ENCODE data around the gene DAB1.

DAB1 gene

DNA sequence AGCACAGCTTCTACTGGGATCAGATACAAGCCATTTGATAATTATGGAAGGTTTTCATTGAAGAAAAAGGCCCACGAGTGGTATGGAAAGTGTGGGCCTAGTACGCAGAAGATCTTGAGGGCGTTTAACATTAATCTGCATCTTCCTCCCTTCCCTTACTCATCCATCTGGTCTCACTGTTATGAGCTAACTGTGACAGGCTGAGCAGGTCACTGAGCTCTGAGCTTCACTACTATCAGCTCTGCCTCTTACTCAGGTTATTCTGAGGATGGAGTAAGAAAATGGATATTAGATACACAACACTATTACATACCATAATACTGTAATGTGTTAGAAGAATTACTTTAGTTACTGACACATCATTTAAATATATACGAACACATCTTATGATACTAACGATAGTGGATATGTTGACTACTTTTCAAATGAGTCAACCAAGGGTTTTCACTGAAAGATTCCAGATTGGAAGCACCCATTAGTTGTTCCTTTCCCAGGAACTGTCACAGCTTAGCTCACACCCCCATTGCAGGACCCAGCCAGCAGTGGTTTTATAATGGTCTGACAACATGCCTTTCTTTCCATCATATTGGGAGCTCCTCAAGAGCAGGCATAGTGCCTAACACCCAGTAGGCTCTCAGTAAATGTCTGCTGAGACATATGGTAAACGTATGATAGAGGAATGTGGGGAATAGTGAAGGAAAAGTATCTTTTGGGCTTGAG, 360.3 kb downstream of the DAB1 start:
- no peak for DNase-seq

DNA sequence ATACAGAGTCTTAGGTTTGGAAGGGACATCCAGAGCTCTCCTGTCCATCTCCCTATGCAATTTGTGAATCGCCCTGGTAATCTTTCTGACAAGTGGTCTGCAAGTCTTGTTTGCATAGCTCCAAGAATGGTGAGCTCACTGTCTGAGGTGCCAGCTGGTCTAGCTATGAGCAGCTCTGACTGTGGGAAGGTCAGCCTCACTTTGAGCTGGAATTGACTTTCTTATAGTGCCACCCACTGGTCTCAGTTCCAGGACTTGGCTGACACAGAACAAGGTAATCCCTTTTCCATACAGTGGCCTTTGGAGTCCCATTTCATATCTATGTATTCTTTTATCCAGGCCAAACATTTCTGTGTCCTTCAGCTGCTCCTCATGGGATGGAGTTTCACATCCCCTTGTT, 362.5 kb downstream of the DAB1 start:
- no peak for DNase-seq

DNA sequence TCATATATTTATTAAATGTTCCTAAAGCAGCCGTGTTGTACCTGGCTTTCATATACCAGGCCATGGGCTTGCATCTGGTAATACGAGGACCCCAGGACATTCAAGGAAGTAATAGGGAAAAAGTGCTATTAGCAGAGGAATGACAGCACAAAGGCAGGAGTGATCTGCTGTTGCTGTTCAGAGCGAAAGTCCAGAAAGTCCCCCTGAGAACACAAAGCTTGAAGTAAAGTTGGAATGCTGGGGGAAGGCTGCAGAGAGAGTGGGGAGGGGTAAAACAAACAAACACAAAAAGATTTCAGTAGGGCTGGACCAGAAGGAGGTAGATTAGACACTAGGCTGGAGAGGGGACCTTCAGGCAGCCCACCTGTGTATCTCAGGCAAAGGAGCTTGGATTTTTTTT, 363.4 kb downstream of the DAB1 start:
- DNase-seq: no peak

DNA sequence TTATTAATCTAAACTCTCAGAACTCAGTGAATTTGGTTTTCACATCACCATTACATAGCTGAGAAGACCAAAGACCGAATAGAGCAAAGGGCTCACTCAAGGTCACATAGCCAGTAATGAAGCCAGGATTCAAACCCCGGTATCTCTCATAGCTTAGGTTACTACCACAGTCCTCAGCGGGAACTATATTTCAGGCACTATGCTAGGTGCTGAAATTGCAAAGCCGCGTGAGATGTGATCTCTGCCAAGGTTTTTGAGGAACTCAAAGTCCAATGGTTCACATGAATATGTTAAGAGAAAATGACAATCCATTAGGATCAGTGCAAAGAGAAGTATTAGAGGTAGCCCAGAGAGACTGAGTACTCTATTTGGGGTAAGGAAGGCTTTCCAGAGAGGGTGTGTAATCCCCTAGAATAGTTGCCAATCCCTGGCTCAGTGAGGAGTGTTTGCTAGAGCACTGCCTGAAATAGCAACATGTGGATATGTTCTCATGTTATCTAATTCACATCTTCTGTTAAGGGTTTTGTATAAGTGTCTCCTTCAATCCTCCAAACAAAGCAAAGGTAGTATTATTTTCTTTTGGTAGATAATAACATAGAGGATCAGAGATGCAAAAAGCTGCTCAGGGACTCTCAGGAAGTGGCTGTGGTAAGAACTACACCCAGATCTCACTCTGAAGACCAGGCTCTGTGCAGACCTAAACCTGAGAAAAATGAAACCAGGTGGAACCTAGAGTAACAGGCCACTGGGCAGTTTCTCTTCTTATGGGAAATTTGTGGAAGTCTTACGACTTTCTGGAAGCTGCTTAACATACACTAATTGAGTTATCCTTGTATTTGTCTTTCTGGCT, 365.0 kb downstream of the DAB1 start:
- no peak for DNase-seq

DNA sequence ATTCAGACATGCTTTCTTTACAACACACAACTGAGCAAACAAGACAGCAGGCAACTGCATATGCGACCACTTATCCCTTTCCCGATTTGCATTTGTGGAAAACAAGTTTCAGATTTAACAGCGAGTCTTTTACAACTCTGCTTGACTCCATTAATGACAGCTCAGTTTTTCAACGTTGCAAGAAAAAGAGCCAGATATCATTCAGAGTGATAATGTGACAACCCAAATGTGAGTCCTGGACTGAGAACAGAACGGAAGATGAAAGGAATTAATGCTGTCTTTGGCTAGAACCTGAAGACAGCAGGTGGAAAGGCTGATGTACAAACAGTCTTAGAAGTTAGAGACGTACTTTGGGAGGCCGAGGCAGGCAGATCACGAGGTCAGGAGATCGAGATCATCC, 375.0 kb downstream of the DAB1 start:
- no peak for DNase-seq

DNA sequence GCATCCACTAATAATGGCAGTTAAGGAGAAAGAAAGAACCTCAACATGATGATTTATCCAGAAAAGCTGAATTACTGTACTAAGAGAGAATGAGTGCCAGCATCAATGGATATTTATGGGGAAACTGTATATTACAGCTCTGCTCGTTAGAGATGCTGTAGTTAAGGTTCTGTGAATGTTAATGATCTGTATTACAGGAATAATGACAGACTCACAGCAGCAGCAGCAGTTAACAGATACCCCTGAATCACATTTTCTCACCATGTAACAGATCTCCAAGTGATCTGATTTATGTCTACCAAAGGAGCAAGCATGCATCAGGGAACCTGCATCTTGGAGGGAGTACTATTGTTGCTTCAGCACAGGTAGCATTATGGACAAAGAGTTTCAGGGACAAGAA, 377.4 kb downstream of the DAB1 start:
- DNase-seq: no peak

DNA sequence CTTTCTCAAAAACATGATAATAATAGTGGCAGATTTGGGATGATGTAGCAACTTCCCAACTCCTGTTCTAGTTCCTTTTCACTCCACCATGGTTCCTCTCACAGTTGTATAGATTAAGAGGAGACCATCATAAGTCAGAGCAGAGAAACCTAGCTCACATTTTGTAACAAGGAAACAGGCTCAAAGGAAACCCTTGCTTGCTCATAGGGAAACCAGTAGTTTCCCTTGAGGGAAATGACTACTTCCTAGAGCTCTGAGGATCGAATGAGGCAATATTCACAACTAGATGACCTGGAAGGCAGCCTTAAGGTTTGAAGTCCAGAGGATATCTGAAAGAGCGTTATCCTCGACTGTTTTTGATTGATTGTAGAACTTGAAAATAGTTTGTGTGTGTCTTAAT, 382.0 kb downstream of the DAB1 start:
- no peak for DNase-seq

DNA sequence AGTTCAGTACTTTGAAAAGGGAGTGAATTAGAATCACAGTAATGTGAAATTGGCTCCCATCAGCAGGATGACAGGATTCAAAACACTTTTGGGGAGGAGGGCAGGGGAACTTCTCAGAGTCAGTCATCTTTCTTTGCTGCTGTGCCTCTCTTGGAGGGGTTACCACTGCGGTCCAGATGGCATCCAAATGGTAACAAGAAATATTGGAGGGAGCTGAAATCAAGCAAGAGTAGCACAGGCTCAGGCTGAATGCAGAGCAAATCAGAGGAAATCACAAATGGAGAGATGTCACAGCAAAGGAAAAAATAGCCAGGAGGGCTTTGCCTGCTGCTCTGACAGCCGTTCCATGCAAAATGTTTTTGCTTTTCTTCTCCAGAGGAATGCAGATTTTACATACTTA, 383.0 kb downstream of the DAB1 start:
- DNase-seq: no peak

DNA sequence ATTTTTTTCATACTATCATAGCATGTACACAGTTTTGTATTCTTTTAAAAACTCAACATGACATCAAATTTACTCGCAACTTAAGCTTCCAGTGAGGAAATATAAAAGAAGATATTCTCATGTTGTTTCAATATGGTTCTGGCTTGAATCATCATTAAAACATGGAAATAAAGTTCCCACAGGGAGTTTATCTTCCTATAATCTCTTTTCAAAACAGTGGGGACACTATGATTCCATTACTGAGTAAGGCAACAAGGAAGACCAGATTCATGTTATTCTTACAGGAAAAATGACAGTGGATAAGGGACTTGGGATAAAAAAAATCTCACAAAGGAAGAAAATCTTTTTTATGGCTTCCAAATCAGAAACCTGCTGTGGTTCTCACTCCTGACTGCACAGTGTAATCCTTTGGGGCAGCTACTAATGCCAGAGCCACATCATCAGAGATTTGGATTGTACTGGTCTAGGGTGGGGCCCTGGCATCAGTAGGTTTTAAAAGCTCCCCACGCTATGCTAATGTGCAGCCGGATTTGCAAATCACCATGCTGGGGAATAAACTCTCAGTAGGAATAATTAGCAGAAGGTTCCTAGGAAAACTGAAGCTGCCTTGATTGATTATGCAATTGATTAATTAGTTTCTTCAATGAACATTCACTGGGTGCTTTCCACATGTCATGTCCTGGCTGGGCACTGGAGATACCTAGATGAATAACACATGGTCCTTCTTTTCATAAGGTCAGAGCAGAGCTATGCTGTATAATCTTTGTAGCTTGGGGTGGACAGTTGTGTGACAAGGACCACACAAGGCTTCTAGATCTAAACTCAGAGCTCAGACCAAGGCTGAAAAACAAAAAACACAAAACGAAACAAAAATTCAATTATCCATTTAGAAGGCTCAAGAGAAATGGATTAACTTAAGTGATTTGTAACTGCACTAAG, 386.9 kb downstream of the DAB1 start:
- DNase-seq: no peak

DNA sequence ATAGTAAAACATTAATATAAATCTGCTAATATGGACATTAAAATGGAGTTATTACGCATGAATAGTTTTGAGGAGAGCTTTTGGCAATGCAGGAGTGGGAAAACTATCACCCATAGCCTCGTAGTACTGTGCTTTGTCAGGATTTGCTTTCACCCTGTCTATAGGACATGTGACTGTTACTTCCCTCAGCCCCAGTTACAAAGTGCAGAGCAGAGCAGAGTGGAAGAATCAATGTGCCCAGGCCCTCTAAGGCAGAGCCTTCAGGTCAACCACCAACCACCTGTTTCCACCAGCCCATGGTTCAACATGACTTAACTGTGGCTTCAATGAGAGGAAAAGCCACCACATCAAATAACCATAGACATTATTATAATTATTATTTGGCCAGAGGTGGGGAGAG, 389.1 kb downstream of the DAB1 start:
- DNase-seq: no peak

DNA sequence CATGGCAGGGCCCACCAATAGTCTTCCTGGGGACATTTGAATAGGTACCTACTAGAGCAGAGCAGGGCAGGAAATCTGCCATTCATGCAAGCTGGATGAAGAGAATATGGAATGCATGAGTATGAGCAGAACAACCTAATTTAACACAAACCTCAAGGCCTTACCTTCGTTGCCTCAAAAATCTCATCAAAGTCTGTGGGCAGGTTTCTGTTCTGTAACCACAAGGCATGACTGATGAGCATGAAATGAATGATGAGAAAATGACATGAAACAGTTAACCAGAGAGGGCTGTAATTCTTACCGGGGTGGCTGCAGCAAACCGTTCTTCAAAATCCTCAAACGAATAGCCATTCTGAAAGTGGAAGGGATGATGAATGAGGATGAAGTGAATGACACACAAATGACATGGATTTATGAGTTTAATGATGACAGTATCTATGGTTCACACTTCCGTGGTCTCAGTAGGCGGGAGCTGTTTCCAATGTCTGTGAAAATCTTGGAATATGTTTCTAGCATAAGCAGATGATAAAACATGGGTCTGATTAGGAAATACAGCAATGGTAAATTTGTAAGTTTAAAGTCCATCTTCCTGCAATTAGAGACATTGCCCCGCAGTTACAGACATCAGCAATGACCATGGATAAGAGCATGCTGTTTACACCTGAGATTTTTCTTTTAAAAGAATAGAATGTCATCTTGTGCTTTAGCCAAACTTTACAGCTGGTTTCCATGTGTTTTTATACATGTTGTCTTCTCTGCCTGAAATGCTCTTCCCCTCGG, 390.4 kb downstream of the DAB1 start:
- DNase-seq: no peak

DNA sequence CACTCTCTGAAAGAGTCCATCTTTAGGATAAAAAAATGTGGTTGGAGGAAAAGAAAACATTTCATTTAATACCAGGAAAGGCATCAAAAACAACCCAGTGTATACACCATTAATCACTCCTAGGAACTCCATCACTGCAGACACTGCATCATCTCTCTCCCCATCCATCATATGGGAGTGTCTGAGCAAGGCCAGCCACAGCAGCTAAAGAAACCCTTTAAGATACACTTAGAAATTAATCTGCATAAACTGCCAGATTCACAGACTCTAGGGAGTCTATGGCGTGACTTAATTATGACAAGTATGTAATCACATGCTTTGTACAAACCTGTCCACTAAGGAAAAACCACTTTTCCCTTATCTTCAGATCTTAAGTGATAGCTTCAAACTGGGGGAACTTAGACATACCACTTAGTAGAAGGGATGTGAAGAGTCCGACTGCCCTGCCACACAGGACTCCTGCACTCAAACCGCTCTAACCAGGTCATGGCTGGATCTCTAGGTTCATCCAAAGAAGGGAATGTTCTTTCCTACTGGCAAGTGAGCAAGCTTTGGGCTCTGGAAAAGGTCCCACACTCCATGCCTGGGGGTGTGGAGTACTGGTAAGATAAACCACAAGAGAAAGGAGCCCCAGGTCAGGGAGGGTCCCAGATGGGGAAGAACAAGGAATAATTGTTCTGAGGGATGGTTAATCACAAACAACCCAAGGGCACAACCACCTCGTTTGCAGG, 397.1 kb downstream of the DAB1 start:
- no peak for DNase-seq

DNA sequence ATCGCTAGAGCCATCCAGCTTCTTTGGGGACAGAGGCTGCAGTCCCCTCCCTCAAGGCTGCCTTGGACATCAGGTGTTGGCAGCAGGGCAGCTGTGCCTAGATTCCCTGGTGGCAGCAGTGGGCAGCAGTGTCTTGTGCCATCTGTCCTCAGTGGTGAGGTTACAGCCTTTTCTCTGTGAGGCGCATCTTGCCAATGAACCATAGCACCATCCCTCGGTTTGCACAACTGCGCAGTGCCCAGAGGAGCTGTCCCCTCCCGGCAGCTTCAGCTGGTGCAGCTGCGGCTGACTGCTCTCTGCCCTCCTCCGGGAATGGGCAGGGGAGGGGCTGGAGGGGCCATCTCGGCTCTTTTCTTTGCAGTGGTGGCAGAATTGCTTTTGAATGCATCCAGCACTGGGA, 399.0 kb downstream of the DAB1 start:
- DNase-seq: no peak

DNA sequence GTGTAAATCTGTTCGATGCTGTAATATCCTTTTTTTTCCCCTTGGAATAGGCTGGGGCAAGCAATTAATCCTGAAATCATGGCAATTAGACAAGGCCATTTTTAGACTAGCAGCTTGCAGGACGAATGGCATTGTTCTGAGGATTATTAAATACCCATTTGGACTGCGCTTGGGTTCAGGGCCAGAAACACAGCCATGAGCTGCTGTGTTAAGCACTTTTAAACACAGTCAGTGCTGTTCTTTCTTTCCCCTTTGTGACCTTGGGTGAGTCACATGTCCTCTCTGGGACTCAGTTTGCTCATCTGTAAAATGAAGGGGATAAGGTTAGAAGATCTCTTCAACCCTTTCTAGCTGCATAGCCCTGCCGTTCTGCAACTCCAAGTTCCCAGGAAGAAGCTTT, 399.4 kb downstream of the DAB1 start:
- no peak for DNase-seq

DNA sequence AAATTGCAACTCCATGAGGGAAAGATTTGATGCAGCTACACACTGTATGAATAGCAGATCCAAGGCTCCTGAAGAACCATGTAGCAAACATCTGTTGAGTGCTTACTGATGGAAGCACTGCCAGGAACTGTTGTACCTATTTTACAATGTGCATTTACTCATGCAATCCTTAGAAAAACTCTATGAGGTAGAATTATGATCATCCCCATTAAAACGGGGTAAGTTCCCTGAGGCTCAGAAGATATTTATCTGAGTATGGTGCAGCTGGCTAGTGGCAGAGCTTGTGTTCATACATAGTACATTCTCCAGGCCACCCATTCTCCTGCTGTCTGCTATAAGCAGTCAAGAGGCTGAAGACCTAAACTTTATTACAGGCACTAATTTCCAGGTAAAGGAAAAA, 403.6 kb downstream of the DAB1 start:
- no peak for DNase-seq

DNA sequence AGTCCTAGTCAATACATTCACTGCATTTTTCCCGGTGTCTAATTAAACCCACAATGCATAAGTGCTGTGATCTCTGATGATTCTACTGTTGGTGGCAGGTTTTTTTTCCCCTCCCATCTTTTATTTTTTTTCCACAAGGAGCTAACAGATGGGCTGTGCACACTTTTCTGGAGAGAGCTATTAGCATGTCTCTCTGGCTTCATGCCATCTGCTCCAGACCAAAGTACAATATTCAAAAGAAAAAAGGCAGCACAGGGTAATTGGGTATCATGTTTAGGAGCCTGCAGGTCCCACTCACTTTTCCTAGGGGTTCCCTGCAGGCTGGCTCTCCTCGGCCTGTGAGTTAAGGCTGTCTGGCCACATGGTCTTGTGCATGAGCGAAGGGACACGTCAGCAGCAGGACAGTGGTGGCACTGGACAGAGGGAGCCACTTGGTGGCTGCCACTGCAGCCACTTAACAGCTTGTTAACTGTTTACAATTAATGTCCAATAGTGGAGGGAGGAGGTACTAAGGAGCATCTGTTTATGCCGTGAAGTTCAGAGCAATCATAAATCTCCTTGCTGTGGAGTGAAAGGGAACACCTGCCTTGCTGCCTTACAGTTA, 404.5 kb downstream of the DAB1 start:
- DNase-seq: no peak

DNA sequence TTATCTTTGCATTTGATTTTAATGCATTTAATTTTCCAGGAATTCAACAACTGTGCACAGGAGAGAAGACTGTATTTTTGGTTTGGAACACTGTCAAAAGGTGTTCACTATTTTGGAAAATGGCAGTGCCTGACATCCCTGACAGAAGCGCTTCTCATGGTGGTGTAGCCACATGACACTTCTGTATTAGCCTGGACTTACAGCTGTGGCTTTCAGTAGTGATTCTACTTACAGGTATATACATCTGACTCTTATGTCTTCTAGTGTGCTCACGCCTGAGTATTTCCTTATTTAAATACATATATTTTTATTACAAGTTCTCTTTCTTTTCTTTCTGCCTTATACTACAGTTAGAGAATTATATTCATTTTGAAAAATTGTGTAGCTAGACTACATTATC, 405.7 kb downstream of the DAB1 start:
- DNase-seq: no peak

DNA sequence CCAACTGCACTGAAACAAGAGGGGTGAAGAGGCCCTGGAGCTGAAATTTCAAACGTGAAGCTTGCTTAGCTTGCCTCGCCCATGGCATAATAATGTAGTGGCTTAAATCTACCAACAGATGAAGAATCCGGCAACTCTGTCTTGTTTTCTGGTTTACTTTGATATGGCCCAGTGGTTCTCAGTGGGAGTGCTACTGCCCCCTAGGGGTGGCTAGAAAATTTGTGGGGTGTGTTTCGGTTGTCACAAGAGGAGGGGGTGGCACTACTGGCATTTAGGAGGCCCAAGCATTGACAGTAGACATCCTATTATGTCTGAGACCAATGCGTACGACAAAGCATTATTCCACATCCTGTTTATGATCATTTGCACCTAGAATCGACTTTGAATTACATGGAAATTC, 406.1 kb downstream of the DAB1 start:
- DNase-seq: no peak

DNA sequence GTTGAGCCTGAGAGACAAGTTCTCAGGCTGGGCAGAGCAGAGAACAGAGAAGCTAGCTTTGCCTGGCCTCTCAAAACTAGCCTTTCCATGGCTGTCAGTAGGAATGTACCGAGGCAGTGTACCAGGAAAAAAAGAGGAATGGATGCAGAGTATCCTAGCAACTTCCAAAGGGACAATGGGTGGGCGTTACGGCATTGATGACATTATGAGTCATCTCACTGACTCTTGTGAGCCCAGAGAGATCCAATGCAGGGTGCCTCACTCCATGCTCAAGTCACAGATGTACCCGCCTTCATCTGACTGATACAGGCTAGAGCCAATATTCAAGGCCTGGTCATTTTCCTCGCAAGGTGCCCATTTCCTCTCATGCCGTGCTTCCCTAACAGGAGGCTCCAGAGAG, 406.7 kb downstream of the DAB1 start:
- no peak for DNase-seq

DNA sequence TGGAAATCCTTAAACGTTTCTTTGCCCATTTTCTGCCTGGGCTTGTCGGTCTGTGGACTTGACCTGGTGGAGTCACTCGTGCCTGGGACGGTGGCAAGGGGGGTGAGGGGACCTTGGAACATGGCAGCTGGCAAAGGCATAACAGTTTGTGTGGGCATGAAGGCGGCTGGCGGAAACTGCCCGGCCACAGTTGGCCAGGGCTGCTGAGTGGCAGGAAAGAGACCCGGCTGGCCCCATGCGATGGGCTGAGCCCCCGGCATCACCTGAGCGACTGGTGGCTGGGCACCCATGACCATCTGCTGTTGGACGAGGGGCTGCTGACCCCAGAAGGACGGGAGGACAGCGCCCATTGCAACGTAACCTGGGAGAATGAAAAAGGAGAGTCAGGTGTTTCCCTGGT, 408.8 kb downstream of the DAB1 start:
- no peak for DNase-seq

DNA sequence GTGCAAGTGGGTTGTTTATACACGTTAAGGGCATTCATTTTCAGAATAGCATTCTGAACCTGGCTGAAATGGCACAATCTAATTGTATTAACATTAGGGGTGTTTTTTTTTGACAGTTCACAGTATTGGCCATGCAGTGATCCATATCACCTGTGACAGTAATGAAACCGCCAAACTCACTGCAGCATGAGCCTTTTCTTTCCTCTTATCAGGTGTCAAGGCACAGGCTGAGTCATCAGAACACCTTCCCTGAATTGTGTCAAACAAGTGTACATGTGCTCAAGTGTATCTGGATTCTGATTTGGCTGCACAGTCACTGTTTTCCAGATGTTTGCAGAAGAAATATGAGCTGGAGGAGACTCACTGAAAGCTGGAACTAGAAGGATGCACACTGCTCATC, 410.3 kb downstream of the DAB1 start:
- DNase-seq: no peak

DNA sequence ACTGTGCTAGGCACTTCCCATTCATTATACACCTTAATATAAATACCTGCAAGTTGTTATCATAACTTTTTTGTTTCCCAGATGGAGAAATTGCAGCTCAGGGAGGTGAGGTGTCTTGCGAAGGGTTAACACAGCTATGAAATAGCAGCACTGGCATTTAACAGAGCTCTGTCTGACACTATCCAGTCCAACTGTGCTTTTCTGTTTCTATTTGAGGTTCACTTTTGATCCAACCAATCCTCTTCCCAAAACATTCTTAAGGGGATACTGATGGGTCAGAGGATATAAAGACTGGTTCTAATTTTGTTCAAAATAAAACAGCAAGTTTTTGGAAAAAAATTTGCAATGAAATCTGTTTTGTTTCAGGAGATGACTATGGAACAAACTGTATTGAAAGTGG, 411.5 kb downstream of the DAB1 start:
- no peak for DNase-seq

Measured in SIG-M5 (cell line).